H9 (cell line): ENCODE data around the gene ZNF611. TPM values are rescaled to one million over a fixed set of nuclear protein-coding genes. Genes with fewer than 3 reads are reported as not detected.

Experiments
- DNase-seq: peaks from one replicate; pipeline ENCODE4 v3.0.0-alpha.2; 2017
- H2AFZ ChIP-seq: one replicate; pipeline ENCODE4 v1.6.1; 2013; ENCODE audit warnings: mild to moderate bottlenecking, low read length, control low read depth, moderate library complexity
- H2AK5ac ChIP-seq: 2 replicates; pipeline ENCODE4 v1.6.1; 2013; ENCODE audit warnings: low read length, control low read depth, mixed read lengths; ENCODE audit not compliant: insufficient read length
- H2BK120ac ChIP-seq: one replicate; pipeline ENCODE4 v1.6.1; 2013; ENCODE audit warnings: low read depth, mild to moderate bottlenecking, low read length, control low read depth, inconsistent platforms; ENCODE audit not compliant: poor library complexity, severe bottlenecking
- H2BK12ac ChIP-seq: 2 replicates; pipeline ENCODE4 v1.6.1; 2013; ENCODE audit warnings: low read length, control low read depth, mixed read lengths, low read depth; ENCODE audit not compliant: insufficient read length
- H2BK15ac ChIP-seq: 2 replicates; pipeline ENCODE4 v1.6.1; 2013; ENCODE audit warnings: low read depth, low read length, control low read depth
- H2BK20ac ChIP-seq: one replicate; pipeline ENCODE4 v1.6.1; 2013; ENCODE audit warnings: low read depth, mild to moderate bottlenecking, low read length, control low read depth, inconsistent platforms; ENCODE audit not compliant: poor library complexity, severe bottlenecking
- H2BK5ac ChIP-seq: 2 replicates; pipeline ENCODE4 v1.6.1; 2013; ENCODE audit warnings: low read length, control low read depth, mixed read lengths; ENCODE audit not compliant: insufficient read length
- H3K14ac ChIP-seq: 2 replicates; pipeline ENCODE4 v1.6.1; 2013; ENCODE audit warnings: low read length, control low read depth; ENCODE audit not compliant: insufficient read depth
- H3K18ac ChIP-seq: 2 replicates; pipeline ENCODE4 v1.6.1; 2013; ENCODE audit warnings: low read depth, mild to moderate bottlenecking, mixed read lengths, low read length, control low read depth; ENCODE audit not compliant: insufficient read length
- H3K23ac ChIP-seq: 2 replicates; pipeline ENCODE4 v1.6.1; 2013; ENCODE audit warnings: low read length, control low read depth, mixed read lengths, low read depth; ENCODE audit not compliant: insufficient read length
- H3K23me2 ChIP-seq: 2 replicates; pipeline ENCODE4 v1.6.1; 2013; ENCODE audit warnings: low read depth, mild to moderate bottlenecking, mixed read lengths, low read length, control low read depth; ENCODE audit not compliant: insufficient read length, poor library complexity, severe bottlenecking
- H3K27ac ChIP-seq: 2 replicates; pipeline ENCODE4 v1.5.1; 2013; ENCODE audit warnings: low read length, control low read depth, mixed read lengths, low read depth; ENCODE audit not compliant: insufficient read length
- H3K27me3 ChIP-seq: 2 replicates; pipeline ENCODE4 v1.6.1; 2013; ENCODE audit warnings: low read length, control low read depth, inconsistent platforms; ENCODE audit not compliant: insufficient read depth
- H3K4ac ChIP-seq: 2 replicates; pipeline ENCODE4 v1.6.1; 2013; ENCODE audit warnings: low read depth, mild to moderate bottlenecking, control low read depth, inconsistent platforms, low read length, moderate library complexity
- H3K4me1 ChIP-seq: 2 replicates; pipeline ENCODE4 v1.6.1; 2013; ENCODE audit warnings: low read length, control low read depth, inconsistent platforms; ENCODE audit not compliant: insufficient read depth
- H3K4me2 ChIP-seq: 2 replicates; pipeline ENCODE4 v1.6.1; 2013; ENCODE audit warnings: low read length, control low read depth, mixed read lengths; ENCODE audit not compliant: insufficient read length, insufficient read depth
- H3K56ac ChIP-seq: 2 replicates; pipeline ENCODE4 v1.6.1; 2013; ENCODE audit warnings: low read depth, mild to moderate bottlenecking, mixed read lengths, low read length, control low read depth; ENCODE audit not compliant: insufficient read length
- H3K79me1 ChIP-seq: 2 replicates; pipeline ENCODE4 v1.6.1; 2013; ENCODE audit warnings: low read depth, mild to moderate bottlenecking, moderate library complexity, low read length, control low read depth, inconsistent platforms; ENCODE audit not compliant: insufficient read depth, poor library complexity, severe bottlenecking
- H3K79me2 ChIP-seq: 2 replicates; pipeline ENCODE4 v1.6.1; 2013; ENCODE audit warnings: low read length, control low read depth, inconsistent platforms; ENCODE audit not compliant: insufficient read depth
- H3K9ac ChIP-seq: 2 replicates; pipeline ENCODE4 v1.6.1; 2013; ENCODE audit warnings: low read length, control low read depth, mixed read lengths; ENCODE audit not compliant: insufficient read length; ENCODE audit errors: extremely low read depth
- H3K9me3 ChIP-seq: one replicate; pipeline ENCODE4 v1.6.1; 2013; ENCODE audit warnings: low read depth, low read length, inconsistent platforms; ENCODE audit not compliant: control insufficient read depth
- H3T11ph ChIP-seq: one replicate; pipeline ENCODE4 v1.6.1; 2013; ENCODE audit warnings: mild to moderate bottlenecking, low read length, control low read depth, inconsistent platforms
- H4K20me1 ChIP-seq: one replicate; pipeline ENCODE4 v1.6.1; 2013; ENCODE audit not compliant: control insufficient read depth, insufficient read length, insufficient read depth
- H4K5ac ChIP-seq: 2 replicates; pipeline ENCODE4 v1.6.1; 2013; ENCODE audit warnings: low read depth, mild to moderate bottlenecking, mixed read lengths, low read length, control low read depth; ENCODE audit not compliant: insufficient read length
- H4K8ac ChIP-seq: replicated peaks from 2 replicates; pipeline ENCODE4 v1.6.1; 2013; ENCODE audit warnings: low read length, control low read depth, mixed read lengths, low read depth; ENCODE audit not compliant: insufficient read length
- H4K91ac ChIP-seq: 2 replicates; pipeline ENCODE4 v1.6.1; 2013; ENCODE audit warnings: low read depth, mild to moderate bottlenecking, moderate library complexity, mixed read lengths, low read length, control low read depth; ENCODE audit not compliant: insufficient read length
- H3K27ac Mint-ChIP-seq, 3 experiments: 2 replicates in 2 of 3; 3 replicates in 1 of 3; pipeline ENCODE4 v1.8.0; 2020 to 2021; ENCODE audit warnings: mixed read lengths in 3 of 3, mild to moderate bottlenecking in 1 of 3, moderate library complexity in 1 of 3
- H3K27me3 Mint-ChIP-seq: 2 replicates; pipeline ENCODE4 v1.8.0; 2021; ENCODE audit warnings: low read depth, mild to moderate bottlenecking, moderate library complexity, mixed read lengths
- H3K36me3 Mint-ChIP-seq, 3 experiments: 2 replicates in 2 of 3; 3 replicates in 1 of 3; pipeline ENCODE4 v1.8.0; 2020 to 2021; ENCODE audit warnings: low read depth in 3 of 3, mixed read lengths in 3 of 3; ENCODE audit not compliant: insufficient read depth in 1 of 3
- H3K4me1 Mint-ChIP-seq, 2 experiments: 2 replicates each; pipeline ENCODE4 v1.8.0; 2020; ENCODE audit warnings: mixed read lengths in 2 of 2
- H3K4me3 Mint-ChIP-seq, 2 experiments: 2 replicates in 1 of 2; 3 replicates in 1 of 2; pipeline ENCODE4 v1.8.0; 2020 to 2021; ENCODE audit warnings: mild to moderate bottlenecking in 2 of 2, mixed read lengths in 2 of 2, moderate library complexity in 1 of 2
- H3K9me3 Mint-ChIP-seq, 2 experiments: 2 replicates in 1 of 2; 3 replicates in 1 of 2; pipeline ENCODE4 v1.8.0; 2020; ENCODE audit warnings: mild to moderate bottlenecking in 2 of 2, mixed read lengths in 2 of 2, moderate library complexity in 1 of 2
- WGBS: extraction: QIAGEN DNeasy Blood & Tissue Kit; methylation state at CpG from one replicate; pipeline ENCODE4 v1.1.7; 2013; ENCODE audit warnings: missing lambda C conversion rate, low lambda C conversion rate, mixed read lengths; ENCODE audit not compliant: insufficient read length; ENCODE audit errors: extremely low coverage; 5-methylcytosine and 5-hydroxymethylcytosine counted together
- total RNA-seq: library from RNA; stranded (reverse); gene quantifications from 2 replicates; pipeline ENCODE4 v1.2.1, GENCODE V29; 2021
- TF ChIP-seq, protein P1 (sequence below): fragments of 200-600 bp; sonication (generic); conservative IDR thresholded peaks from 3 replicates; pipeline ENCODE4 v1.8.0; 2021; ENCODE audit warnings: antibody characterized with exemption, mild to moderate bottlenecking

ZNF611 gene
- total RNA-seq, 1 experiment from 2014 or later, result 25.6 TPM

GRCh38 chr19:52670046-52670445 is 64.8 kb downstream of the ZNF611 start:
- Histone ChIP-seq H4K5ac (no peak overlapping the region), H4K20me1 (no peaks in the 10 kb centered on the region), H3K79me2 (no peaks in the 10 kb centered on the region), H2BK20ac (no peak overlapping the region), H3K23ac (no peak overlapping the region), H2BK5ac (no peak overlapping the region), H3K14ac (no peak overlapping the region), H3K79me1 (no peaks in the 10 kb centered on the region), H2BK120ac (no peak overlapping the region), H3K9ac (no peak overlapping the region), H3K9me3 (no peaks in the 10 kb centered on the region), H3K23me2 (no peaks in the 10 kb centered on the region), H2AK5ac (peak overlapping the region; percentile 60), H3T11ph (no peak overlapping the region), H3K18ac (no peak overlapping the region), H3K4ac (no peak overlapping the region), H3K27ac (no peak overlapping the region), H3K4me2 (no peak overlapping the region), H3K27me3 (no peaks in the 10 kb centered on the region), H3K4me1 (peaks cover 5% of the 10 kb centered on the region; the same call in 1 of the 2 replicates), H2BK15ac (no peak overlapping the region), H2BK12ac (no peak overlapping the region), H3K56ac (no peak overlapping the region), H4K8ac (no peak overlapping the region), H2AFZ (no peak overlapping the region), H4K91ac (no peak overlapping the region)
- WGBS, result no CpG with 5 or more reads among the region's 4 CpGs
- H3K9me3 Mint-ChIP-seq, result peaks cover 2 to 3% of the 10 kb centered on the region in 2 experiments; a peak in 4 of 5 replicates
- peak overlapping the region in 1 of 3 experiments; percentile 10; a peak in 1 of 7 replicates for H3K27ac Mint-ChIP-seq
- H3K27me3 Mint-ChIP-seq, result no peaks in the 10 kb centered on the region
- peaks cover 3 to 8% (median 6%) of the 10 kb centered on the region in 3 experiments; a peak in 6 of 7 replicates for H3K36me3 Mint-ChIP-seq
- no peak for DNase-seq
- TF ChIP-seq, protein P1, sequence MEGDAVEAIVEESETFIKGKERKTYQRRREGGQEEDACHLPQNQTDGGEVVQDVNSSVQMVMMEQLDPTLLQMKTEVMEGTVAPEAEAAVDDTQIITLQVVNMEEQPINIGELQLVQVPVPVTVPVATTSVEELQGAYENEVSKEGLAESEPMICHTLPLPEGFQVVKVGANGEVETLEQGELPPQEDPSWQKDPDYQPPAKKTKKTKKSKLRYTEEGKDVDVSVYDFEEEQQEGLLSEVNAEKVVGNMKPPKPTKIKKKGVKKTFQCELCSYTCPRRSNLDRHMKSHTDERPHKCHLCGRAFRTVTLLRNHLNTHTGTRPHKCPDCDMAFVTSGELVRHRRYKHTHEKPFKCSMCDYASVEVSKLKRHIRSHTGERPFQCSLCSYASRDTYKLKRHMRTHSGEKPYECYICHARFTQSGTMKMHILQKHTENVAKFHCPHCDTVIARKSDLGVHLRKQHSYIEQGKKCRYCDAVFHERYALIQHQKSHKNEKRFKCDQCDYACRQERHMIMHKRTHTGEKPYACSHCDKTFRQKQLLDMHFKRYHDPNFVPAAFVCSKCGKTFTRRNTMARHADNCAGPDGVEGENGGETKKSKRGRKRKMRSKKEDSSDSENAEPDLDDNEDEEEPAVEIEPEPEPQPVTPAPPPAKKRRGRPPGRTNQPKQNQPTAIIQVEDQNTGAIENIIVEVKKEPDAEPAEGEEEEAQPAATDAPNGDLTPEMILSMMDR, result no peak
- H3K4me3 Mint-ChIP-seq, result no peak overlapping the region; a peak in 1 of 5 replicates
- H3K4me1 Mint-ChIP-seq, result peaks cover 28 to 30% of the 10 kb centered on the region in 2 experiments
